ENCODE data around the gene RAD18.

RAD18 gene

GRCh38 chr3:8990266-8991215, 27.3 kb upstream of the RAD18 start:
- Mint-ChIP-seq H3K9me3 (no peaks in the 10 kb centered on the region), H3K27ac (no peak overlapping the region), H3K4me3 (no peak overlapping the region), H3K4me1 (peaks cover 0 to 7% of the 10 kb centered on the region in 2 donors), H3K36me3 (no peaks in the 10 kb centered on the region), H3K27me3 (no peaks in the 10 kb centered on the region)
- ATAC-seq (replicated peaks), result no peak
- DNase-seq, result no peak

GRCh38 chr3:8988791-8989558, 25.7 kb upstream of the RAD18 start:
- Mint-ChIP-seq H3K9me3 (no peaks in the 10 kb centered on the region), H3K36me3 (no peaks in the 10 kb centered on the region), H3K27me3 (no peaks in the 10 kb centered on the region), H3K4me1 (peaks cover 0 to 7% of the 10 kb centered on the region in 2 donors), H3K4me3 (no peak overlapping the region), H3K27ac (no peak overlapping the region)
- ATAC-seq (replicated peaks), result no peak
- DNase-seq, result no peak

- no peaks in the 10 kb centered on the region for H3K27me3 Mint-ChIP-seq
- no peak for ATAC-seq (replicated peaks)
Observed at GRCh38 chr3:8988384-8988655, 25.0 kb upstream of the RAD18 start.

GRCh38 chr3:8987645-8988383, 24.5 kb upstream of the RAD18 start:
- H3K27me3 Mint-ChIP-seq, result no peaks in the 10 kb centered on the region
- peak overlapping the region; percentile 57 to 69 for H3K4me3 Mint-ChIP-seq
- DNase-seq (peak; percentile 26), ATAC-seq (replicated peaks) (peak; percentile 87 to 88)
- peak overlapping the region; percentile 37 for H3K27ac Mint-ChIP-seq
- no peaks in the 10 kb centered on the region for H3K9me3 Mint-ChIP-seq
- H3K36me3 Mint-ChIP-seq, result no peaks in the 10 kb centered on the region
- peaks cover 5 to 16% of the 10 kb centered on the region in 2 donors for H3K4me1 Mint-ChIP-seq

More at GRCh38 chr3:8988384-8988655, 25.0 kb upstream of the RAD18 start:
- Mint-ChIP-seq H3K4me3 (no peak overlapping the region), H3K27ac (no peak overlapping the region), H3K36me3 (no peaks in the 10 kb centered on the region), H3K4me1 (peaks cover 4 to 11% of the 10 kb centered on the region in 2 donors), H3K9me3 (no peaks in the 10 kb centered on the region)
- DNase-seq, result no peak

- Mint-ChIP-seq H3K9me3 (no peaks in the 10 kb centered on the region), H3K27me3 (no peaks in the 10 kb centered on the region), H3K4me3 (no peak overlapping the region), H3K4me1 (peaks cover 9 to 22% of the 10 kb centered on the region in 2 donors), H3K27ac (no peak overlapping the region), H3K36me3 (no peaks in the 10 kb centered on the region)
- ATAC-seq (replicated peaks) (no peak), DNase-seq (no peak)
Observed at GRCh38 chr3:8987226-8987625, 24.0 kb upstream of the RAD18 start.

- DNase-seq (no peak), ATAC-seq (replicated peaks) (no peak)
- H3K27me3 Mint-ChIP-seq, result no peaks in the 10 kb centered on the region
- no peaks in the 10 kb centered on the region for H3K36me3 Mint-ChIP-seq
- no peak overlapping the region for H3K27ac Mint-ChIP-seq
- no peaks in the 10 kb centered on the region for H3K9me3 Mint-ChIP-seq
- no peak overlapping the region for H3K4me3 Mint-ChIP-seq
- peaks cover 10 to 24% of the 10 kb centered on the region in 2 donors for H3K4me1 Mint-ChIP-seq
Observed at GRCh38 chr3:8986741-8987140, 23.5 kb upstream of the RAD18 start.

- no peak for DNase-seq
- no peaks in the 10 kb centered on the region for H3K36me3 Mint-ChIP-seq
Observed at GRCh38 chr3:8985876-8986275, 22.6 kb upstream of the RAD18 start.

GRCh38 chr3:8985411-8985831, 22.1 kb upstream of the RAD18 start:
- Mint-ChIP-seq H3K4me1 (peaks cover 13 to 32% of the 10 kb centered on the region in 2 donors), H3K27me3 (peaks cover 10 to 12% of the 10 kb centered on the region in 2 donors), H3K36me3 (no peaks in the 10 kb centered on the region), H3K9me3 (peaks cover 0 to 1% of the 10 kb centered on the region in 2 donors), H3K4me3 (no peak overlapping the region), H3K27ac (no peak overlapping the region)
- no peak for ATAC-seq (replicated peaks)
- DNase-seq, result no peak

More at GRCh38 chr3:8985876-8986275, 22.6 kb upstream of the RAD18 start:
- Mint-ChIP-seq H3K4me1 (peaks cover 11 to 27% of the 10 kb centered on the region in 2 donors), H3K9me3 (no peaks in the 10 kb centered on the region), H3K27ac (no peak overlapping the region), H3K27me3 (peaks cover 5 to 7% of the 10 kb centered on the region in 2 donors), H3K4me3 (no peak overlapping the region)
- ATAC-seq (replicated peaks), result no peak

- Mint-ChIP-seq H3K36me3 (no peaks in the 10 kb centered on the region), H3K9me3 (peaks cover 0 to 5% of the 10 kb centered on the region in 2 donors), H3K4me3 (no peak overlapping the region), H3K27me3 (peaks cover 15 to 17% of the 10 kb centered on the region in 2 donors), H3K27ac (no peak overlapping the region), H3K4me1 (peaks cover 16 to 35% of the 10 kb centered on the region in 2 donors)
- no peak for DNase-seq
- ATAC-seq (replicated peaks), result no peak
Observed at GRCh38 chr3:8984526-8984925, 21.3 kb upstream of the RAD18 start.

GRCh38 chr3:8984081-8984480, 20.8 kb upstream of the RAD18 start:
- DNase-seq, result no peak
- Mint-ChIP-seq H3K4me1 (peaks cover 16 to 35% of the 10 kb centered on the region in 2 donors), H3K9me3 (peaks cover 3 to 9% of the 10 kb centered on the region in 2 donors), H3K27ac (peak overlapping the region; percentile 15), H3K36me3 (no peaks in the 10 kb centered on the region), H3K27me3 (peaks cover 20 to 22% of the 10 kb centered on the region in 2 donors), H3K4me3 (no peak overlapping the region)
- no peak for ATAC-seq (replicated peaks)

GRCh38 chr3:8983591-8983990, 20.3 kb upstream of the RAD18 start:
- no peaks in the 10 kb centered on the region for H3K36me3 Mint-ChIP-seq
- ATAC-seq (replicated peaks) (no peak), DNase-seq (no peak)
- H3K27ac Mint-ChIP-seq, result peak overlapping the region; percentile 15
- peaks cover 16 to 35% of the 10 kb centered on the region in 2 donors for H3K4me1 Mint-ChIP-seq
- H3K4me3 Mint-ChIP-seq, result no peak overlapping the region
- H3K27me3 Mint-ChIP-seq, result peaks cover 20 to 23% of the 10 kb centered on the region in 2 donors
- peaks cover 3 to 10% of the 10 kb centered on the region in 2 donors for H3K9me3 Mint-ChIP-seq

- H3K27ac Mint-ChIP-seq, result no peak overlapping the region
Observed at GRCh38 chr3:8983026-8983425, 19.8 kb upstream of the RAD18 start.

GRCh38 chr3:8982509-8982908, 19.2 kb upstream of the RAD18 start:
- H3K9me3 Mint-ChIP-seq, result peaks cover 3 to 10% of the 10 kb centered on the region in 2 donors
- no peak overlapping the region for H3K4me3 Mint-ChIP-seq
- DNase-seq (no peak), ATAC-seq (replicated peaks) (peak; percentile 87 to 91)
- peaks cover 20 to 23% of the 10 kb centered on the region in 2 donors for H3K27me3 Mint-ChIP-seq
- H3K27ac Mint-ChIP-seq, result no peak overlapping the region
- no peaks in the 10 kb centered on the region for H3K36me3 Mint-ChIP-seq
- peaks cover 16 to 29% of the 10 kb centered on the region in 2 donors for H3K4me1 Mint-ChIP-seq

More at GRCh38 chr3:8983026-8983425, 19.8 kb upstream of the RAD18 start:
- ATAC-seq (replicated peaks) (no peak), DNase-seq (no peak)
- Mint-ChIP-seq H3K36me3 (no peaks in the 10 kb centered on the region), H3K9me3 (peaks cover 3 to 10% of the 10 kb centered on the region in 2 donors), H3K27me3 (peaks cover 20 to 23% of the 10 kb centered on the region in 2 donors), H3K4me1 (peaks cover 16 to 34% of the 10 kb centered on the region in 2 donors), H3K4me3 (no peak overlapping the region)

GRCh38 chr3:8981700-8982099, 18.4 kb upstream of the RAD18 start:
- no peak for DNase-seq
- ATAC-seq (replicated peaks), result no peak
- Mint-ChIP-seq H3K4me3 (no peak overlapping the region), H3K27me3 (peaks cover 21 to 24% of the 10 kb centered on the region in 2 donors), H3K9me3 (peaks cover 3 to 10% of the 10 kb centered on the region in 2 donors), H3K27ac (peak overlapping the region; percentile 72), H3K36me3 (no peaks in the 10 kb centered on the region), H3K4me1 (peaks cover 16 to 28% of the 10 kb centered on the region in 2 donors)
